CD4-positive, alpha-beta T cell treated with Interferon alpha-2 for 1 hour (primary cell): ENCODE data around the gene RBM27.
"Not testable (repeated sequence)": the region's sequence is repeated elsewhere in the genome, so short reads cannot be mapped to it uniquely, and the experiment has no call there.

ENCODE experiments used
- DNase-seq, 2 donors: peaks; one replicate each; pipeline ENCODE4 v3.0.0-alpha.2; 2020 to 2022

RBM27 gene

GRCh38 chr5:146209714-146210113, 6.3 kb downstream of the RBM27 start:
- no peak for DNase-seq

- DNase-seq = not testable (repeated sequence)
Measured at GRCh38 chr5:146210810-146211209, 7.4 kb downstream of the RBM27 start.

- DNase-seq = no peak
Measured at GRCh38 chr5:146213210-146213826, 9.9 kb downstream of the RBM27 start.

- not testable (repeated sequence) for DNase-seq
Measured at GRCh38 chr5:146214881-146215280, 11.5 kb downstream of the RBM27 start.

GRCh38 chr5:146218168-146218567, 14.8 kb downstream of the RBM27 start:
- DNase-seq = no peak

GRCh38 chr5:146219243-146219642, 15.8 kb downstream of the RBM27 start:
- no peak for DNase-seq

GRCh38 chr5:146221234-146221633, 17.8 kb downstream of the RBM27 start:
- DNase-seq = no peak

- DNase-seq = no peak
Measured at GRCh38 chr5:146222005-146222404, 18.6 kb downstream of the RBM27 start.

GRCh38 chr5:146223179-146223578, 19.8 kb downstream of the RBM27 start:
- no peak for DNase-seq

- DNase-seq = no peak
Measured at GRCh38 chr5:146229222-146229621, 25.8 kb downstream of the RBM27 start.

GRCh38 chr5:146232223-146232622, 28.8 kb downstream of the RBM27 start:
- DNase-seq = no peak

GRCh38 chr5:146233441-146233840, 30.0 kb downstream of the RBM27 start:
- DNase-seq = no peak

- no peak for DNase-seq
Measured at GRCh38 chr5:146238973-146239372, 35.6 kb downstream of the RBM27 start.

GRCh38 chr5:146240951-146241350, 37.5 kb downstream of the RBM27 start:
- no peak for DNase-seq

- DNase-seq = no peak
Measured at GRCh38 chr5:146243247-146243646, 39.8 kb downstream of the RBM27 start.

GRCh38 chr5:146248561-146248960, 45.2 kb downstream of the RBM27 start:
- no peak for DNase-seq

- no peak for DNase-seq
Measured at GRCh38 chr5:146249801-146250200, 46.4 kb downstream of the RBM27 start.
